Esophagus mucosa (tissue), 1 donor: ENCODE data around the gene CRBN. TPM values are rescaled to one million over a fixed set of nuclear protein-coding genes. Genes with fewer than 3 reads are reported as not detected.

Experiments used
- ATAC-seq: fragments of 200-7000 bp; cut with Tn5 transposase; one replicate; pipeline ENCODE4 v1.9.1; 2020
- total RNA-seq: library from RNA; stranded (reverse); gene quantifications from one replicate; pipeline ENCODE4 v1.2.4, GENCODE V29; 2023
- donor health status: DM: yes; HTN: yes; CAD: no.

Gene CRBN
- total RNA-seq, 1 donor from 2014 or later: 20.9 TPM

GRCh38 chr3:3109407-3110298 lies 69.8 kb downstream of the CRBN start:
- ATAC-seq: no peak

- no peak for ATAC-seq
Measured at GRCh38 chr3:3107858-3108257, 71.6 kb downstream of the CRBN start.

- no peak for ATAC-seq
Measured at GRCh38 chr3:3107181-3107580, 72.3 kb downstream of the CRBN start.

- no peak for ATAC-seq
Measured at GRCh38 chr3:3105815-3106214, 73.7 kb downstream of the CRBN start.

- ATAC-seq: no peak
Measured at GRCh38 chr3:3105246-3105645, 74.2 kb downstream of the CRBN start.

GRCh38 chr3:3102751-3103150 lies 76.7 kb downstream of the CRBN start:
- no peak for ATAC-seq

- ATAC-seq: no peak
Measured at GRCh38 chr3:3101660-3102458, 77.6 kb downstream of the CRBN start.

Other genes starting within 250 kb of the CRBN start
- gene IL5RA, start 69.3 kb downstream of the CRBN start, total RNA-seq: not detected
- gene TRNT1, start 52.8 kb downstream of the CRBN start, total RNA-seq: 15.5 TPM